DMS114 treated with DMSO at 0.1 percent for 48 hours (cell line): ENCODE data around the gene ZNF74.
"Not testable (repeated sequence)": the region's sequence is repeated elsewhere in the genome, so short reads cannot be mapped to it uniquely, and the experiment has no call there.

Source experiments
- DNase-seq: peaks from one replicate; lab custom pipeline; 2025; ENCODE audit not compliant: unreplicated experiment; lab: John Stamatoyannopoulos, UW

Gene ZNF74

DNA sequence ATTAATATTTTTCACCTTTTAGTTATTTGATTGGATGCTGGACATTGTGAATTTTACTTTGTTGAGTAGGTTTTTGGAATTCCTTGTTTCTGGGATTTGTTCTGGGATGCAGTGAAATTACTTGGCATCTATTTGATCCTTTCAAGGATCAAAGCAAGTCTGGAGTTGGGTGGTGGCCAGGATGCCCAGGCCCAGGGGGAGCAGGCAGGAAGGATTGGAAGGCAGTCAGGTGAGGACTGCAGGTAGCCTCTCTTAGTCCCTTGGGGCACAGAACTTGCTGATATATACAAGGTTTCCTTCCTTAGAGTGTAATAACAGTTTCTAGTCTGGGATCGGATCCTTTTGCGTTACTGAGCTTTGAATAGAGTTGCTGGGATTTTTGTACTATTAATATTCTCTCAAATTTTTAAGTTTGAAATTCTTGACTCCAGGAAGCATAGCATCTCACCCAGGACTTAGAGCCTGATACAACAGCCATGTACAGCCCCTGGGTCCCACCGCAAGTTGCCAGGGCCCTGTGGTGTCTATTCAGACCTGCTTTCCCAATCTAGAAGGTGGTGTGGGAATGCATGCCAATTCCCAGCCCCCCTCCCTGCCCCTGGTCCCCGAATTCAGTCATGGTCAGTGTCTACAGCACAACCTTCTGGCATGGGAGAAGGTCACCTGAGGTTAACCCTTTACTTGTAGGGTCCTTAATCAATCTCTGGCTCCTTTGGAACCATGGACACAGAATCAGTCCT lies 6.1 kb downstream of the ZNF74 start:
- DNase-seq = no peak

DNA sequence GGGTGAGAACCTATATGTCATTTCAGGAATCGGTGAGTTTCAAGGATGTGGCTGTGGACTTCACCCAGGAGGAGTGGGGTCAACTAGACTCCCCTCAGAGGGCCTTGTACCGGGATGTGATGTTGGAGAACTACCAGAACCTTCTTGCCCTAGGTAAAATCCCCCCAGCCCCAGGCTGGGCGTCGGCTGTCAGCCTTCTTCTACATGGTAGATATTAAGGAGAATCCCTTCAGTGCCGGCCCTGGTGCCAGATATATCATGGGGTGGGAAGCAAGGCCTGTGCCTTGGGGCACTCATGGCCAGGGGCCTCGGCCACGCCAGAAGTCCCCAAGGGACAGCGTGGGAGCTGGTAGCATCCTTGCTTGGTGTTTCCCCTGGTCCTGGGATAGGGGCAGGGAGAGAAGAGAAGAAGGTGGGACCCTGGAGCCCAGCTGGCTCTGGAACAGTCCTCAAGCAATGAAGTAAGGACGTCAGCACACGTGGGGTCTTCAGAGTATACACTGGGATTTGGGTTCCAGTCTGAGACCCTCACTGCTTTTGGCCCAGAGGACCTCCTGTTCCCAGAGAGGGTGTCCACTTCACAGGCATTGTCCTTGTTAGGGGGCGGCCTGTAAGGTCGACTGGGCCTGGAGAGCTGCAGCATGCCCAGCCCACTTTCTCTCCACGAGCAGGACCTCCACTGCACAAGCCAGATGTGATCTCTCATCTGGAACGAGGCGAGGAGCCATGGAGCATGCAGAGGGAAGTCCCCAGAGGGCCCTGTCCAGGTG lies 6.8 kb downstream of the ZNF74 start:
- DNase-seq = no peak

DNA sequence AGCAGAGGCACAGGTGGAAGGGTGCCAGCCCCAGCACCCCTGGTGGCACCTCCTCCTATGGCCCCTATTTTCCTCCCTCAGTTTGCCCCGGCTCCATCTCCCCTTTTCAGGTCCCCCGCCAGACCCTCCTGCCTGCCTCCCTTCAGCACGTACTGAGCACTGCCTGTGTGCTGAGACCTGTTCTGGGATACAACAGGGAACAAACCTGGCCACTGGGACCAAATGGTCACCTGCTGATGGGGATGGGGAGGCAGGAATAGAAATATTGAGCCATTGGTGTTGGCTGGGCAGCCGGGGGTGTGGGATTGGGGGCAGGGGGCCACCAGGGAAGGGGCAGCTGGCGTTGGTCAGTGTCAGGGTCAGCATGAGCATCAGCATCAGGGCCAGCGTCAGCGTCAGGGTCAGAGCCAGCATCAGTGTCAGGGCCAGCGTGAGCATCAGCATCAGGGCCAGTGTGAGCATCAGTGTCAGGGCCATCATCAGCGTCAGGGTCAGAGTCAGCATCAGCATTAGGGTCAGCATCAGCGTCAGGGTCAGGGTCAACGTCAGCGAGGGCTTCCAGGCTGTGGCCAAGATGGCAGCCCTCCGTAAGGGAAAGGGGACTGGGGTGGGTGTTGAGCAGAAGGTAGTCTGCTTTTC lies 7.5 kb downstream of the ZNF74 start:
- no peak for DNase-seq

DNA sequence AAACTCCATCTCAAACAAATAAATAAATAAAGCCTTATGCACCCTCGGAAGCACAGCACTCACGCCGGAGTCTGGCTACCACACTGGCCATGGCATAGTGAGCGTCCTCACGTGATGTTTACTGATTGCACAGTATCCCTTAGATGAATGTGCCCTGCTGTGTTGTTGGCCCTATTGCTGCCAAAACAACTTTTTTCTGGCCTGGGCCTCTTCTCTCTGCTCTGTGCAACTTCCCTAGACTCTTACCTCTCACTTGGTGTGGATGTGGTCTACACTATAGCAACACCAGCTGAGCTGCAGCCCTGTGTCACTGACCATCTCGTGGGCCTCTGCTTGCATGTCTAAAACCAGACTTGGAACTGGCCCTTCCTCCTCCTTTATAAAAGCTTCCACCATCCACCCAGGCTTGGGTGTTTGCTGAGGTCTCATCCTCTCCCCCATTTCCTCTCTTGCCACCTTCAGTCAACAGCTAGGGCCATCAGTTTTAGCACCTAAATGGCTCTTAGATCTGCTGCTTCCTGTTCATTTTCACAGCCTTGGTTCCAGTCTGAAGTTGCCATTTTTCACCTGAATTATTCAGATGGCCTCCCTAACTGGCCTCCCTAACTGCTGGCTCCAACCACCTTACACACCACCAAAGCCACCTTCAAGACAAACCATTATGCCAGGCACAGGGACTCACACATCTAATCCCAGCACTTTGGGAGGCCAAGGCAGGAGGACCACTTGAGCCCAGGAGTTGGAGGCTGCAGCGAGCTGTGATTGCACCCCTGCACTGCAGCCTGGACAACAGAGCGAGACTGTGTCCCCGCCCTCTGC lies 9.2 kb downstream of the ZNF74 start:
- no peak for DNase-seq

DNA sequence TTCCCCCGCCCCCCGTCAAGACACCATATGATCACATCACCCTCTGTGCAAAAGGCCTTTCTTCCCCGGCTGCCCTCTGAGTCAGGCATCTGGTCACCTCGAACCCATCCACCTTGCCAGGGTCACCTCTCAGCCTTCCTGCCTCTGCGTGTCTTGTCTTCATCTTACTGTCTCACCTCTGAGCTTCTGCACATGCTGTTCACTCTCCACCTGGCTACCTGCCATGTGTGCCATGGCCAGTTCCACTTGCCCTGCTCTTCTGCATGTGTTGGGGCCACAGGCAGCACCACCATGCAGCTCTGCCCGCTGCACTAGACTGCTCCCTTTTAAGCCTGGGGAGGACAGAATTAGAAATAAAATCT lies 9.8 kb downstream of the ZNF74 start:
- no peak for DNase-seq

DNA sequence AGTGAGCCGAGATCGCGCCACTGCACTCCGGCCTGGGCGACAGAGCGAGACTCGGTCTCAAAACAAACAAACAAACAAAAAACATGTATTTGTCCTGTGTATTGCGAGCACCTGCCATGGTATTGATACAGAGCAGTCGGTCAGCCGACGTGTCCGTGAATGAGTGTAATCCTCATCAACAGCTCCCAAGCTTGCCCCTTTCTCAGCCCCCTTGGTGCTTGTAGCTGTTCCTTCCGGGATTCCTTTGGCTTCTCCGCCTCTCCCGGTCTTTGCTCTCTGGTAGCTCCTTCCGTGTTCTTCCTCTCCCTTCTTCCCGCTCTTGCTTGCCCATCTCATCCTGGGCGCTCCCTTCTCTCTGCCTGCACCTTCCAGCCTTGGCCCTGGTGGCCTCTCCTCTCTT lies 10.9 kb downstream of the ZNF74 start:
- no peak for DNase-seq

DNA sequence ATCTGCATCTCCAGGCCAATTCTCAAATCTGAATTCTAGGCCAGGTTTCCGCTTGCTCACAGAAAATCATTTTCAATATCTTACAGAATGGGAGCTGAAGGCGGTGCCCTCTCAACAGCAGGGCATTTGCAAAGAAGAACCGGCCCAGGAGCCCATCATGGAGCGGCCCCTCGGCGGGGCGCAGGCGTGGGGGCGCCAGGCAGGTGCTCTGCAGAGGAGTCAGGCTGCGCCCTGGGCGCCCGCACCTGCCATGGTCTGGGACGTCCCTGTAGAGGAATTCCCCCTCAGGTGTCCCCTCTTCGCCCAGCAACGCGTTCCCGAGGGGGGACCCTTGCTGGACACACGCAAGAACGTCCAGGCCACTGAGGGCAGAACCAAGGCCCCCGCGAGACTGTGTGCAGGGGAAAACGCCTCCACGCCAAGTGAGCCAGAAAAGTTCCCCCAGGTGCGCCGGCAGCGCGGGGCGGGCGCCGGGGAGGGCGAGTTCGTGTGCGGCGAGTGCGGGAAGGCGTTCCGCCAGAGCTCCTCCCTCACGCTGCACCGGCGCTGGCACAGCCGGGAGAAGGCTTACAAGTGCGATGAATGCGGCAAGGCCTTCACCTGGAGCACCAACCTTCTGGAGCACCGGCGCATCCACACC lies 11.5 kb downstream of the ZNF74 start:
- no peak for DNase-seq

DNA sequence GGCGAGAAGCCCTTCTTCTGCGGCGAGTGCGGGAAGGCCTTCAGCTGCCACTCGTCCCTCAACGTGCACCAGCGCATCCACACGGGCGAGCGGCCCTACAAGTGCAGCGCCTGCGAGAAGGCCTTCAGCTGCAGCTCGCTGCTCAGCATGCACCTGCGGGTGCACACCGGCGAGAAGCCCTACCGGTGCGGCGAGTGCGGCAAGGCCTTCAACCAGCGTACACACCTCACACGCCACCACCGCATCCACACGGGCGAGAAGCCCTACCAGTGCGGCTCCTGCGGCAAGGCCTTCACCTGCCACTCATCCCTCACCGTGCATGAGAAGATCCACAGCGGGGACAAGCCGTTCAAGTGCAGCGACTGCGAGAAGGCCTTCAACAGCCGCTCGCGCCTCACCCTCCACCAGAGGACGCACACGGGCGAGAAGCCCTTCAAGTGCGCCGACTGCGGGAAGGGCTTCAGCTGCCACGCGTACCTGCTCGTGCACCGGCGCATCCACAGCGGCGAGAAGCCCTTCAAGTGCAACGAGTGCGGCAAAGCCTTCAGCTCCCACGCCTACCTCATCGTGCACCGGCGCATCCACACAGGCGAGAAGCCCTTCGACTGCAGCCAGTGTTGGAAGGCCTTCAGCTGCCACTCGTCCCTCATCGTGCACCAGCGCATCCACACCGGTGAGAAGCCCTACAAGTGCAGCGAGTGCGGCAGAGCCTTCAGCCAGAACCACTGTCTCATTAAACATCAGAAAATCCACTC lies 12.2 kb downstream of the ZNF74 start:
- no peak for DNase-seq

DNA sequence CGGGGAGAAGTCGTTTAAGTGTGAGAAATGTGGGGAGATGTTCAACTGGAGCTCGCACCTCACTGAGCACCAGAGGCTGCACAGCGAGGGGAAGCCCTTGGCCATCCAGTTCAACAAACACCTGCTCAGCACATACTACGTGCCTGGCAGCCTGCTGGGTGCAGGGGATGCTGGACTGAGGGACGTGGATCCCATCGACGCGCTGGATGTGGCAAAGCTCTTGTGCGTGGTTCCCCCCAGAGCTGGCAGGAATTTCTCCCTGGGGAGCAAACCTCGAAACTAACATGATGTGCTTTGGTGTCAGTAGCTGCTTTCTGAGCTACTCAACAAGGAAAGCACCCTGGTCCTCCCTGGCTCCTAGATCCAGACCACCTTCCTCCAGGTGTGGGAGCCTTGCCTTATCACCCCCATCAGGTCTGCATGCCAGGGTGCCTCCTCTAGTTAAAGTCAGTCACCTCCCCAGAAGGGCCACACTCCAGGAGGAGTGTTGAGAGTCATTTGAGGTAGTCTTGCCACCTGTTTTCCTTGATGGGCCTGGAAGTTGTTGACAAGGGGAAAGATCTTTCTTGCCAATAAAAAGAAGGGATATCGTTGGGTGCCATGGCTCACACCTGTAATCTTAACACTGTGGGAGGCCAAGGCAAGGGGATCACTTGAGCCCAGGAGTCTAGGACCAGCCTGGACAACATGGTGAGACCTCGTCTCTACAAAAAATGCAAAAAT lies 12.9 kb downstream of the ZNF74 start:
- no peak for DNase-seq

DNA sequence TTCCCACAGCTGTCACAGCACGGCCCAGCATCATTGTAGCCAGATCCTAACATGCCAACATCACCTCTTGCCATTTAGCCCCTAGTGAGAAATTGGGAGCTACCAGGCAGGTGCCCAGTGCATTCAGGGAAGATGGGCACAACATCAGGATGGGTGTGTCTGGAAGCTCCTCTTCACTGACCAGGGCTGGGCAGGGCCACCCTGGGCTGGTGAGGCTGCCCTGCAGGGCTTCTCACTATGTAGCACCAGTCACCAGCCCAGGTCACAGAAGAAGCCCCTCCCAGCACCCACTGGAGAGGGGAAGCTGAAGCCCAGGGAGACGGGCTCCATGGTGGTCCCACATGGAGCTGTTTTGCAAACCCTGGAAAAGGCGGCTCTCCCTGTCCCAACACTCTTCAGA lies 13.9 kb downstream of the ZNF74 start:
- no peak for DNase-seq

DNA sequence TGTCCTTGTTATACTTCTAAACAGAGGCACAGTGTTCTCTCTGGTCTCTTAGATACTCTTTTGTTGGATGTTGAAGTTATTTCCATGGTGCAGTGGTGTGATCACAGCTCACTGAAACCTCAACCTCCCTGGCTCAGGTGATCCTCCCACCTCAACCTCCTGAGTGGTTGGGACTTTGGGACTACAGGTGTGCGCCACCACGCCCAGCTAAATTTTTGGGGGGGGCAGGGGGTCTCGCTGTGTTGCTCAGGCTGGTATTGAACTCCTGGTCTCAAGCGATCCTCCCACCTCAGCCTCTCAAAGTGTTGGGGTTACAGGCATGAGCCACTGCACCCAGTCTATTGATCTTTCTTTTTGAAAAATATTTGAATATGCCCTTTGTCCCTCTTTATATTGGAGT lies 14.9 kb downstream of the ZNF74 start:
- DNase-seq = no peak

DNA sequence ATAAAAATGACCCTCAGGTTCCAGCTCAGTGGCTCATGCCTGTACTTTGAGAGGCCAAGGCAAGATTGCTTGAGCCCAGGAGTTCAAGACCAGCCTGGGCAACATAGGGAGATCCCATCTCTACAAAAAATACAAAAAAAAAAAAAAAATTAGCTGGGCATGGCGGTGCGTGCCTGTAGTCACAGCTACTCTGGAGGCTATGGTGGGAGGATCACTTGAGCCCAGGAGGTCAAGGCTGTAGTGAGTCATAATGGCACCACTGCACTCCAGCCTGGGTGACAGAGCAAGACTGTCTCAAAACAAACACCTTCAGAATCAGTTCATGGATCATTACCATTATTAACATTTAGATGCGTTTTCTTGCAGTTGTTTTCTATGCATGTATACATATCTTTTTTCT lies 15.4 kb downstream of the ZNF74 start:
- DNase-seq = not testable (repeated sequence)

DNA sequence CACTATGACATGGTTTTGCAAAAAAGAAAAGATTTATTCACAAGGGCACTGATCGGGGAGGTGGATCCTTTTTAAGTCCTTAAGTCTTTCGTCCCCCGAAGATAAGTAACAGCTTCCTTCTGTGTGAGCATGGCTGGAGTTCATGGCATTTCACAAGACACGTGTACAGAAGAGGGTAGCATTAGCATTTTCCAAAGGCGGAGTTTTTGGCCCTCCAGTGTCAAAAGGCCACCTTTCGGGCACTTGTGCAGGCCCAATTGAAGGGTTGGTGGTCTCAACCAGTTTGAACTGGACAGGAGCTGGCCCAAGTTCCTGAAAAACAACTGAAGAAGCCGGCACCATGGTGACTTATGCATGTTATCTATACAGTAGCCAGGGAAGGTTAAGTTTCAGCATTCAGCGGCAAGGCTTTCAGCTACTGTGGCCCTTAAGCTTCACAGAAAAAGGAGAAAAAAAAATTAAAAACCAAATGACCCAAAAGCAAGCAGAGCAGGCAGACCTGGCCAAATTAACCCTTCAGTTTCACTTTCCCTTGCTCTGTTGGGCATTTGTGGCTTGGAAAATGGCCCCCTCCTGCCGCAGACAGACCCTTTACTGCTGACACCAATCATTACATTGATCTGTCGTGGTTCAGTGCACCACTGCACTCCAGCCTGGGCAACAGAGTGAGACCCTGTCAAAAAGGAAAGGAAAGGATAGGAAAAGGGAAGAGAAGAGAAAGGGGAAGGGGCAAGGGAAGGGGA lies 18.7 kb downstream of the ZNF74 start:
- DNase-seq = no peak

DNA sequence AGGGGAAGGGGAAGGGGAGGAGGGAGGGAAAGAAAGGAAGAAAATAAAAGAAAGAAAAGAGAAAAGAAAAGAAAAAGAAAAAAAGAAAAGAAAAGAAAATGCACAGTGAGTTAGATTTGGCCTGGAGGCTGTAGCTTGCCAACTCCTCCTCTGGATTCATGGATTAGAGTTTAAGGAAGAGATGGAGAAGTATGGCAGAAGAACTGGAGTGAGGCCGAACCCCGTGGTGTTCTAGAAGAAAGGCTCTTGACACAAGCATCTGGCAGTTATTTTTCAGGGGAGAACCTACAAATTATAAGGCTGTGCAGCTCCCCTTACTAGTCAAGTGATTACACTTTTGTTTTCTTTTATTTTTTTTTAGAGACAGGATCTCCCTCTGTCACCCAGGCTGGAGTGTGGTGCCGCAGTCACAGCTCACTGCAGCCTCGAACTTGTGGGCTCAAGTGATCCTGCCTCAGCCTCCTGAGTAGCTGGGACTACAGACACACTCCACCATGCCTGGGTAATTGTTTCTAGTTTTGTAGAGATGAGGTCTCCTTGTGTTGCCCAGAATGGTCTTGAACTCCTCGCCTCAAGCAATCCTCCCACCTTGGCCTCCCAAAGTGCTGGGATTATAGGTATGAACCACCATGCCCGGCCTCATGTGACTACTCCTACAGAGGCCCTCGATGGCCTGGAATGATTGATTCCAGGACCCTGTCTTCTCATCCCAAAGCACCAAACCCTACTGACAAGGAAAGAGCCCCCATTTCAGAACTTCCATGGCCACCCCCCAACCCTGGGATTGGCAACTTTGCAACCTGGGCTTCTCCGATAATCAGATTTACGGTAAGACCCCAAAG lies 19.5 kb downstream of the ZNF74 start:
- no peak for DNase-seq

DNA sequence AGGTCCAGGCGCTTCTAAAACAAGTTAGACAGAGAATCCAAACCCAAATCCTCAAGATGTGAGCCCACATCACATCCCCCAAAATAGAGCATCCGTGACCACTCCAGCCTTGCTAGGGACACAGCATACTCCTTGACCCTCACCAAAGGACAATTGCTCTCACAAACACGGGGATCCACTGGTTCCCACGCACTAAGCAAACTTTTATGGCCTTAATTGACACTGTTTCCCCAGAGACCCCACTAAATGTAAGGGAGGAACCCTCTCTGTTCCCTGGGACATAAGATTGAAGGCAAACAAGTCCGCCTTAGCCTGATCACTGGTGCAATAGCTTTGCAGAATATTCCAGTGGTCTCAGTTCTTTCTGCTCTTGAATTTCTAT lies 20.1 kb downstream of the ZNF74 start:
- no peak for DNase-seq

DNA sequence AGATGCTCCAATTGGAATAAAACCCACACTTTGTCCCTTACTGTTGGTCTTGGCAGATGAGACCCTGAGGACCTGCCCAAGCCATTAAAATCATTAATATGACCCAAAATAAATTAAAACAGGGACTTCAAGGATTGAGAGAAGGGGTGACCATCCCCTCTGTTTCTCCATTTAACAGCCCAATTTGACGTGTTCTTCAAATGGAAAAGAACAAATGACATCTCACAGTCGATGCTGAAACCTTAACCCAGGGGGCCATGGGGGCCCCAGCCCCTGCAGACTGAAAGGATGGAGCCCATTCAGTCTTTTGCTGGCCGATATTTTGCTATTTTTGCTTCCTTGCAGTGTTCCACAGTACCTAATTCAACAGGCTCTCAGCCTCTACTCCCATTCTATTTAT lies 20.5 kb downstream of the ZNF74 start:
- DNase-seq = no peak

DNA sequence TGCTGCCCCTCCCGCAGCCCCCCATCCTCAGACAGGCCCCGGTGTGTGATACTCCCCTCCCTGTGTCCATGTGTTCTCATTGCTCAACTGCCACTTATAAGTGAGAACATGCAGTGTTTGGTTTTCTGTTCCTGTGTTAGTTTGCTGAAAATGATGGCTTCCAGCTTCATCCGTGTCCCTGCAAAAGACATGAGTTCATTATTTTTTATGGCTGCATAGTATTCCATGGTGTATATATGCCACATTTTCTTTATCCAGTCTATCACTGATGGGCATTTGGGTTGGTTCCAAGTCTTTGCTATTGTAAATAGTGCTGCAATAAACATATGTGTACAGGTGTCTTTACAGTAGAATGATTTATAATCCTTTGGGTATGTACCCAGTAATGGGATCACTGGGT lies 21.3 kb downstream of the ZNF74 start:
- DNase-seq = not testable (repeated sequence)

DNA sequence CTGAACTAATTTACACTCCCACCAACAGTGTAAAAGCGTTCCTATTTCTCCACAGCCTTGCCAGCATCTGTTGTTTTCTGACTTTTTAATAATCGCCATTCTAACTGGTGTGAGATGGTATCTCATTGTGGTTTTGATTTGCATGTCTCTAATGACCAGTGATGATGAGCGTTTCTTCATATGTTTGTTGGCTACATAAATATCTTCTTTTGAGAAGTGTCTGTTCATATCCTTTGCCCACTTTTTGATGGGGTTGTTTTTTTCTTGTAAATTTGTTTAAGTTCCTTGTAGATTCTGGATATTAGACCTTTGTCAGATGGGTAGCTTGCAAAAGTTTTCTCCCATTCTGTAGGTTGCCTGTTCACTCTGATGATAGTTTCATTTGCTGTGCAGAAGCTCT lies 21.7 kb downstream of the ZNF74 start:
- not testable (repeated sequence) for DNase-seq
